ENCODE measurements around the gene APBB1IP.

The APBB1IP gene

GRCh38 chr10:26422977-26423376 is 15.2 kb upstream of the APBB1IP start:
- Histone ChIP-seq H3K4me2 (ENCODE audit: low read depth, low read length, poor library complexity, severe bottlenecking) (no peak overlapping the region), H3K9ac (ENCODE audit: low read length) (no peak overlapping the region), H3K36me3 (ENCODE audit: low read length) (0 out of 2 replicates have a peak, but pooled peaks cover 3% of the 10 kb centered on the region), H3K79me2 (ENCODE audit: insufficient read depth, low read length) (no peaks in the 10 kb centered on the region), H3F3A (ENCODE audit: insufficient read depth) (no peaks in the 10 kb centered on the region), H3K27me3 (ENCODE audit: low read length) (no peaks in the 10 kb centered on the region), H3K4me3 (ENCODE audit: insufficient read depth, low read length, poor library complexity, severe bottlenecking) (no peak overlapping the region), H3K9me2 (replicated peaks; ENCODE audit: insufficient read depth, low read length) (no peaks in the 10 kb centered on the region), H3K9me3 (ENCODE audit: insufficient read depth, low read length) (no peaks in the 10 kb centered on the region), H4K20me1 (ENCODE audit: low read depth, low read length) (no peaks in the 10 kb centered on the region), H3K27ac (ENCODE audit: low read depth, low read length) (no peak overlapping the region), H2AFZ (ENCODE audit: low read depth, low read length, severe bottlenecking) (no peak overlapping the region)
- TF ChIP-seq EZH2phosphoT487 (conservative IDR thresholded peaks at IDR 0.05; ENCODE audit: low read length) = no peak
- no peak for TF ChIP-seq CTCF (IDR thresholded peaks at IDR 0.05; ENCODE audit: insufficient read depth, low read length, poor library complexity, severe bottlenecking)

- no peaks in the 10 kb centered on the region for H4K20me1 ChIP-seq (ENCODE audit: low read depth, low read length)
- H3F3A ChIP-seq (ENCODE audit: insufficient read depth) = no peaks in the 10 kb centered on the region
- H3K36me3 ChIP-seq (ENCODE audit: low read length) = 0 out of 2 replicates have a peak, but pooled peaks cover 3% of the 10 kb centered on the region
- H3K79me2 ChIP-seq (ENCODE audit: insufficient read depth, low read length) = no peaks in the 10 kb centered on the region
- no peaks in the 10 kb centered on the region for H3K9me3 ChIP-seq (ENCODE audit: insufficient read depth, low read length)
- H3K9ac ChIP-seq (ENCODE audit: low read length) = no peak overlapping the region
- H2AFZ ChIP-seq (ENCODE audit: low read depth, low read length, severe bottlenecking) = no peak overlapping the region
- H3K9me2 ChIP-seq (replicated peaks; ENCODE audit: insufficient read depth, low read length) = no peaks in the 10 kb centered on the region
- no peak overlapping the region for H3K4me2 ChIP-seq (ENCODE audit: low read depth, low read length, poor library complexity, severe bottlenecking)
- H3K4me3 ChIP-seq (ENCODE audit: insufficient read depth, low read length, poor library complexity, severe bottlenecking) = no peak overlapping the region
- TF ChIP-seq CTCF (IDR thresholded peaks at IDR 0.05; ENCODE audit: insufficient read depth, low read length, poor library complexity, severe bottlenecking) (no peak), EZH2phosphoT487 (conservative IDR thresholded peaks at IDR 0.05; ENCODE audit: low read length) (no peak)
- no peaks in the 10 kb centered on the region for H3K27me3 ChIP-seq (ENCODE audit: low read length)
- H3K27ac ChIP-seq (ENCODE audit: low read depth, low read length) = no peak overlapping the region
These were observed 14.4 kb upstream of the APBB1IP start for GRCh38 chr10:26423722-26424121.

DNA sequence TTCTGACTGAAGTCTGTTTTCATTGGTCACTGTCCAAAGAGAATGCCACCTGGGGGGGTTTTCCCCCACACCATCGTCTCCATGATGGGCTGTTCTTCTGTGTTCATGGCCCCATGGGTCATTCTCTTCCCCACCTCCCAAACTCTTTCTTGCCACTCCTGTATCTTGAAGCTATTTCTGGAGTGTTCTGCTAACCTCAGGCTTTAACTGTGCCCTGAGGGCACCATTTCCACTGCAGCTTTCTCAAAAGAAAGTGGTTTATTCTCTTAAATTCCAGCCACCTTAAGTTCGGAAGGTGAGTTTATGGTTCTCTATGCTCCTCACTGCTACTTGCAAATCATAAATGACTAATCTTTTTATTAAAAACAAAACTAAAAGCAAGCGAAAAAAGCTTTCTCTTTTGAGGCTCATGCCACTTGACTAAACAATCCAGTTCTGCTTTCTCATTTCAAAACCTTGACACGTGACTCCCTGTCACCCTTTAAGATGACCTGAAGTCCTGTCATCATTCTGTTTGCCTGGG is 7.4 kb upstream of the APBB1IP start:
- Histone ChIP-seq H3K4me3 (ENCODE audit: insufficient read depth, low read length, poor library complexity, severe bottlenecking) (no peak overlapping the region), H3K9me3 (ENCODE audit: insufficient read depth, low read length) (no peaks in the 10 kb centered on the region), H3F3A (ENCODE audit: insufficient read depth) (no peaks in the 10 kb centered on the region), H3K27me3 (ENCODE audit: low read length) (no peaks in the 10 kb centered on the region), H2AFZ (ENCODE audit: low read depth, low read length, severe bottlenecking) (peak overlapping the region; percentile 22), H3K9ac (ENCODE audit: low read length) (no peak overlapping the region), H3K36me3 (ENCODE audit: low read length) (no peaks in the 10 kb centered on the region), H4K20me1 (ENCODE audit: low read depth, low read length) (no peaks in the 10 kb centered on the region), H3K79me2 (ENCODE audit: insufficient read depth, low read length) (no peaks in the 10 kb centered on the region), H3K9me2 (replicated peaks; ENCODE audit: insufficient read depth, low read length) (no peaks in the 10 kb centered on the region), H3K4me2 (ENCODE audit: low read depth, low read length, poor library complexity, severe bottlenecking) (peak overlapping the region; percentile 35), H3K27ac (ENCODE audit: low read depth, low read length) (0 out of 2 replicates have a peak overlapping the region, but pooled peaks have one; percentile 3)
- TF ChIP-seq EZH2phosphoT487 (conservative IDR thresholded peaks at IDR 0.05; ENCODE audit: low read length) (no peak), CTCF (IDR thresholded peaks at IDR 0.05; ENCODE audit: insufficient read depth, low read length, poor library complexity, severe bottlenecking) (no peak)
